ENCODE measurements around the gene SNX24. TPM values are rescaled to one million over a fixed set of nuclear protein-coding genes. Genes with fewer than 3 reads are reported as not detected.

SNX24 gene
- total RNA-seq, 1 experiment from 2014 or later, result 10.8 TPM

GRCh38 chr5:122981846-122982245, 136.4 kb downstream of the SNX24 start:
- Histone ChIP-seq H3K4me3 (replicated peaks in 1 of 2; ENCODE audit: low read depth in 1 of 2, low read length in 2 of 2) (no peak overlapping the region), H3K79me2 (ENCODE audit: insufficient read depth, low read length) (no peaks in the 10 kb centered on the region), H3K27ac (ENCODE audit: low read depth, low read length) (no peak overlapping the region), H3K9me2 (ENCODE audit: insufficient read depth) (no peaks in the 10 kb centered on the region), H2AFZ (ENCODE audit: low read depth, low read length, poor library complexity, severe bottlenecking) (no peak overlapping the region), H3K4me1 (ENCODE audit: control insufficient read depth in 1 of 2, insufficient read depth in 2 of 2, low read length in 2 of 2) (no peaks in the 10 kb centered on the region), H3K36me3 (ENCODE audit: control insufficient read depth in 1 of 2, insufficient read depth in 2 of 2, low read length in 2 of 2) (no peaks in the 10 kb centered on the region), H3K9ac (ENCODE audit: low read length) (no peak overlapping the region), H3K4me2 (ENCODE audit: low read length) (no peak overlapping the region), H4K20me1 (ENCODE audit: insufficient read depth) (no peaks in the 10 kb centered on the region), H3K27me3 (ENCODE audit: insufficient read depth, low read length) (no peaks in the 10 kb centered on the region), H3K9me3 (ENCODE audit: control insufficient read depth in 1 of 2, insufficient read depth in 1 of 2, low read depth in 1 of 2, low read length in 2 of 2) (no peaks in the 10 kb centered on the region)
- intact Hi-C loops (cut with micrococcal nuclease), result no loop called here
- POLR2A ChIA-PET, result no interaction called here
- RAD21 ChIA-PET (ENCODE audit: low non-redundant PET in 1 of 2, low total read pairs in 2 of 2, uncharacterized antibody in 2 of 2, unreplicated experiment in 2 of 2), result no interaction called here
- DNase-seq (ENCODE audit: low read depth, low spot score), result no peak
- no peak for ATAC-seq
- CTCF ChIA-PET, result no interaction called here
- TF ChIP-seq, protein P1, sequence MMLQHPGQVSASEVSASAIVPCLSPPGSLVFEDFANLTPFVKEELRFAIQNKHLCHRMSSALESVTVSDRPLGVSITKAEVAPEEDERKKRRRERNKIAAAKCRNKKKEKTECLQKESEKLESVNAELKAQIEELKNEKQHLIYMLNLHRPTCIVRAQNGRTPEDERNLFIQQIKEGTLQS (IDR thresholded peaks at IDR 0.05), result no peak
- TF ChIP-seq FOSL1 (IDR thresholded peaks at IDR 0.05; ENCODE audit: low read depth), result no peak
- TF ChIP-seq RAD21 (IDR thresholded peaks at IDR 0.05; ENCODE audit: low read depth), result no peak
- BruUV-seq (replicated peaks), result no TSS peak

DNA sequence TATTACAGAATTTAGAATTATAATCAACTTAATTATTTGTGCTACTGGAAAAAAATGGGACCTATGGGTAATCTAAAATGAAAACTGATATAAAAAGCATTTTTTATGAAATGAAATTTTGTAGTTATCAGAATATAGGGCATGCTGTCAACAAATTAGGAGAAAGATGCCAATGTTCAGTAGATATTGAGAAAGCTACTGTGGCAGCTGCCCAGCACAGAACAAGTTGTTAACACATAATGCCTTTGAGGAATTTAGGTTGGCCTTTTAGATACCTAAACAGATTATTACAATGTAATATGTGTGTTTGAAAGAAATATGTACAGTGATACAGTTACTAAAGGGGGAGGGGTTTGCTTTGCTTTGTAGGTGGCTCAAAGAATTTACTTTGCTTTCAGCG, 137.0 kb downstream of the SNX24 start:
- TF ChIP-seq FOSL1 (IDR thresholded peaks at IDR 0.05; ENCODE audit: low read depth), result no peak
- no peak for TF ChIP-seq SIN3A (IDR thresholded peaks at IDR 0.05; ENCODE audit: low read depth)
- no peak for TF ChIP-seq ZNF274 (IDR thresholded peaks at IDR 0.05; ENCODE audit: low read depth, low read length)
- TF ChIP-seq, protein P1 (IDR thresholded peaks at IDR 0.05), result no peak
- TF ChIP-seq POLR2A (IDR thresholded peaks at IDR 0.05; ENCODE audit: borderline replicate concordance, extremely low read depth, insufficient read depth, insufficient read length), result no peak
- TF ChIP-seq SP1 (IDR thresholded peaks at IDR 0.05; ENCODE audit: low read depth), result no peak
- no peak for TF ChIP-seq REST (IDR thresholded peaks at IDR 0.05; ENCODE audit: low read depth)
- TF ChIP-seq, protein P2, sequence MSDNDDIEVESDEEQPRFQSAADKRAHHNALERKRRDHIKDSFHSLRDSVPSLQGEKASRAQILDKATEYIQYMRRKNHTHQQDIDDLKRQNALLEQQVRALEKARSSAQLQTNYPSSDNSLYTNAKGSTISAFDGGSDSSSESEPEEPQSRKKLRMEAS (IDR thresholded peaks at IDR 0.05), result no peak
- TF ChIP-seq EGR1 (IDR thresholded peaks at IDR 0.05; ENCODE audit: low read depth), result no peak
- TF ChIP-seq, protein P3, sequence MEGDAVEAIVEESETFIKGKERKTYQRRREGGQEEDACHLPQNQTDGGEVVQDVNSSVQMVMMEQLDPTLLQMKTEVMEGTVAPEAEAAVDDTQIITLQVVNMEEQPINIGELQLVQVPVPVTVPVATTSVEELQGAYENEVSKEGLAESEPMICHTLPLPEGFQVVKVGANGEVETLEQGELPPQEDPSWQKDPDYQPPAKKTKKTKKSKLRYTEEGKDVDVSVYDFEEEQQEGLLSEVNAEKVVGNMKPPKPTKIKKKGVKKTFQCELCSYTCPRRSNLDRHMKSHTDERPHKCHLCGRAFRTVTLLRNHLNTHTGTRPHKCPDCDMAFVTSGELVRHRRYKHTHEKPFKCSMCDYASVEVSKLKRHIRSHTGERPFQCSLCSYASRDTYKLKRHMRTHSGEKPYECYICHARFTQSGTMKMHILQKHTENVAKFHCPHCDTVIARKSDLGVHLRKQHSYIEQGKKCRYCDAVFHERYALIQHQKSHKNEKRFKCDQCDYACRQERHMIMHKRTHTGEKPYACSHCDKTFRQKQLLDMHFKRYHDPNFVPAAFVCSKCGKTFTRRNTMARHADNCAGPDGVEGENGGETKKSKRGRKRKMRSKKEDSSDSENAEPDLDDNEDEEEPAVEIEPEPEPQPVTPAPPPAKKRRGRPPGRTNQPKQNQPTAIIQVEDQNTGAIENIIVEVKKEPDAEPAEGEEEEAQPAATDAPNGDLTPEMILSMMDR (IDR thresholded peaks at IDR 0.05 in 2 of 3, conservative IDR thresholded peaks at IDR 0.05 in 1 of 3; ENCODE audit: borderline replicate concordance in 1 of 3, insufficient read depth in 1 of 3, low read depth in 2 of 3, low read length in 2 of 3), result no peak
- no peak for TF ChIP-seq CBX3 (IDR thresholded peaks at IDR 0.05; ENCODE audit: low read depth)
- no peak for TF ChIP-seq TCF7L2 (IDR thresholded peaks at IDR 0.05; ENCODE audit: borderline replicate concordance, extremely low read depth, insufficient read depth, insufficient read length)
- TF ChIP-seq YY1 (IDR thresholded peaks at IDR 0.05; ENCODE audit: extremely low read depth, insufficient replicate concordance, low read depth, low read length), result no peak
- TF ChIP-seq RAD21 (IDR thresholded peaks at IDR 0.05; ENCODE audit: low read depth), result no peak
- H3K27ac ChIP-seq (ENCODE audit: low read depth, low read length), result no peak overlapping the region
- DNase-seq (ENCODE audit: low read depth, low spot score), result no peak
- ChIA-PET POLR2A (no interaction called here), CTCF (no interaction called here), RAD21 (ENCODE audit: low non-redundant PET in 1 of 2, low total read pairs in 2 of 2, uncharacterized antibody in 2 of 2, unreplicated experiment in 2 of 2) (no interaction called here)
- no peaks in the 10 kb centered on the region for H3K36me3 ChIP-seq (ENCODE audit: control insufficient read depth in 1 of 2, insufficient read depth in 2 of 2, low read length in 2 of 2)
- H3K9me3 ChIP-seq (ENCODE audit: control insufficient read depth in 1 of 2, insufficient read depth in 1 of 2, low read depth in 1 of 2, low read length in 2 of 2), result no peaks in the 10 kb centered on the region
- no peaks in the 10 kb centered on the region for H3K4me1 ChIP-seq (ENCODE audit: control insufficient read depth in 1 of 2, insufficient read depth in 2 of 2, low read length in 2 of 2)
- ATAC-seq, result no peak
- no peaks in the 10 kb centered on the region for H3K79me2 ChIP-seq (ENCODE audit: insufficient read depth, low read length)
- no peak overlapping the region for H3K9ac ChIP-seq (ENCODE audit: low read length)
- intact Hi-C loops (cut with micrococcal nuclease), result no loop called here
- H3K27me3 ChIP-seq (ENCODE audit: insufficient read depth, low read length), result no peaks in the 10 kb centered on the region
- no TSS peak for BruUV-seq (replicated peaks)
- H3K4me2 ChIP-seq (ENCODE audit: low read length), result no peak overlapping the region
- no peaks in the 10 kb centered on the region for H4K20me1 ChIP-seq (ENCODE audit: insufficient read depth)
- H2AFZ ChIP-seq (ENCODE audit: low read depth, low read length, poor library complexity, severe bottlenecking), result no peak overlapping the region
- no peaks in the 10 kb centered on the region for H3K9me2 ChIP-seq (ENCODE audit: insufficient read depth)
- H3K4me3 ChIP-seq (replicated peaks in 1 of 2; ENCODE audit: low read depth in 1 of 2, low read length in 2 of 2), result no peak overlapping the region
